Occipital lobe (tissue), 2 donors: ENCODE measurements around the gene ALG13. TPM values are rescaled to one million over a fixed set of nuclear protein-coding genes. Genes with fewer than 3 reads are reported as not detected.
A peak's percentile ranks its signal among the peaks of the same experiment; 100 is the strongest.
"Not testable (repeated sequence)": the region's sequence is repeated elsewhere in the genome, so short reads cannot be mapped to it uniquely, and the experiment has no call there.

Experiments
- DNase-seq: peaks from one replicate; lab custom pipeline; 2025; lab: John Stamatoyannopoulos, UW
- total RNA-seq: library from RNA; depleted of rRNA; stranded (reverse); fragments of >200 nt; gene quantifications from one replicate; pipeline ENCODE4 v1.2.3, GENCODE V29; 2014

The ALG13 gene
- 48.5 TPM for total RNA-seq

- peak; percentile 74 for DNase-seq
These were observed at the start of gene ALG13 for GRCh38 chrX:111680988-111681779. ALG13 (plus strand) TSS chrX:111681170; CDS start chrX:111681219, 49 bp downstream.

GRCh38 chrX:111634823-111635729 lies 45.9 kb upstream of the ALG13 start:
- no peak for DNase-seq

DNA sequence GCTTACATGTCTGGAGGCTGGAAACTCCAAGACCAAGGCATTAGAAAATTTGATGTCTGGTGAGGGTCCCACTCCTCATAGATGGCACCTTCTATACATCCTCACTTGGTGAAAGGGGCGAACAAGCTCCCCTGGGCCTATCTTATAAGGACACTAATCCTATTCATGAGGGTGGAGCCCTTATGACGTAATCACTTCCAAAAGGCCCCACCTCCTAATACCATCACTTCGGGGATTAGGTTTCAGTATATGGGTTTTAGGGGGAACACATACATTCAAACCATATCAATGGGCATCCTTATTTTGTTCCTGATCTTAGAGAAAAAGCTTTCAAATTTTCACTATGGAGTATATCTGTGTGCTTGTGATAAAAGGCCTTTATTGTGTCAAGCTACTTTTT lies 39.0 kb upstream of the ALG13 start:
- no peak for DNase-seq

- DNase-seq: not testable (repeated sequence)
These were observed 35.8 kb upstream of the ALG13 start for GRCh38 chrX:111645165-111645564.

DNA sequence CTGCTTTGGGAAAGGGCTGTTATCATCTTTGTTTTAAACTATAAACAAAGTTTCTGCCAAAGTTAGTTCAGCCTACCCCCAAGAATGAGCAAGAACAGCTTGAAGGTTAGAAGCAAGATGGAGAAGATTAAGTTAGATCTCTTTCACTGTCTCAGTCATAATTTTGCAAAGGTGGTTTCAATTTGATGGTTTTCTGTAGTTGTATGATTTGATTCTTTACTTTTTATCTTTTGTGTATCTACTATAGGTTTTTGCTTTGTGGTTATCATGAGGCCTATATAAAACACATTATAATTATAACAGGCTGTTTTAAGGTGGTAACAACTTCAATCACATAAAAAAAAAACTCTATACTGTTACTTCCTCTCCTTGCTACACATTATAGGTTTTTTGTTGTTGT lies 35.4 kb upstream of the ALG13 start:
- no peak for DNase-seq

GRCh38 chrX:111646515-111646914 lies 34.5 kb upstream of the ALG13 start:
- DNase-seq: no peak

DNA sequence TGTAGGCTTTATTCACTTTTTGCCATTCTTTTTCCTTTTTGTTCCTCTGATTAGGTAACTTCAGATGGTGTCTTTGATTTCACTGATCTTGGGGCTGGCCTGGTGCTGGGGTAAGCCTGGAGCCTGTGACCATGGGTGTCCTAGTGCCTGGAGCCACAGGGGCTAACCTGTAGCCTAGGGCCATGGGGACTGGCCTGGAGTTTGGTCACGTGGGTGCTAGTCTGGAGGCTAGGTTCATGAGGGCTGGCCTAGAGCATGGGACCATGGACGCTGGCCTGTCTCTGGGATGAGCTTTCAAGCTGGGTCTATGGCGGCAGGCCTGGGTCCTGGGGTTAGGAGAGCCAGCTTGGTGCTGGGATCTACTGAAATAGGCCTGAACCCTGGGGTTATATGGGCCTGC lies 32.2 kb upstream of the ALG13 start:
- no peak for DNase-seq

- DNase-seq: no peak
These were observed 31.3 kb upstream of the ALG13 start for GRCh38 chrX:111649638-111650037.

- DNase-seq: no peak
These were observed 30.1 kb upstream of the ALG13 start for GRCh38 chrX:111650845-111651244.

DNA sequence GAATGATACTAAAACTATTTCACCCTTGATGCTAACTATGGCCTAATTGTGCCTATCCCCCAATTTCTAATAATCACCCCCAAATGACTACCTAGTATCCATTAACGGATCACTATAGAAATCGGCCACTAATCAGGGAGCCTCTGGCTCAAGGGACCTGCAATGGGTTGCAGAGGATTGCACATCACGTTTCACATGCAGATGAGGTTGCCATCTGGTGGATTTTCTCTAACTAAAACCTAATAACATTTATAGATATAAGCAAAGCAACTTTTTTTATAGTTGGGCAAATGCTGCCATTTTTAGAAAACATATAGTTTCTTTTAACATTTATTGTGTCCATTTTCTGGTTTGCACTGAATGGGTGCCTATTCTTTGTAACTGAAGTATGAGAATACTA lies 28.3 kb upstream of the ALG13 start:
- DNase-seq: no peak

DNA sequence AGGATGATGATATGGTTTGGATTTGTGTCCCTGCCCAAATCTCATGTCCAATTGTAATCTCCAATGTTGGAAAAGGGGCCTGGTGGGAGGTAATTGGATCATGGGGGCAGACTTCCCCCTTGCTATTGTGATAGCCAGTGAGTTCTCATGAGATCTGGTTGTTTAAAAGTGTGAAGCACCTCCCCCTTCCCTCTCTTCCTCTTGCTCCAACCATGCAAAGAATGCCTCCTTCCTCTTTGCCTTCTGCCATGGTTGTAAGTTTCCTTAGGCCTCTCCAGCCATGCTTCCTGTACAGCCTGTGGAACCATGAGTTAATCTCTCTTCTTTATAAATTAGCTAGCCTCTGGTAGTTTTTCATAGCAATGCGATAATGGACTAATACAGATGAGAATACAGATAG lies 19.7 kb upstream of the ALG13 start:
- no peak for DNase-seq

GRCh38 chrX:111662292-111662691 lies 18.7 kb upstream of the ALG13 start:
- DNase-seq: no peak

GRCh38 chrX:111671668-111672067 lies 9.3 kb upstream of the ALG13 start:
- DNase-seq: no peak

DNA sequence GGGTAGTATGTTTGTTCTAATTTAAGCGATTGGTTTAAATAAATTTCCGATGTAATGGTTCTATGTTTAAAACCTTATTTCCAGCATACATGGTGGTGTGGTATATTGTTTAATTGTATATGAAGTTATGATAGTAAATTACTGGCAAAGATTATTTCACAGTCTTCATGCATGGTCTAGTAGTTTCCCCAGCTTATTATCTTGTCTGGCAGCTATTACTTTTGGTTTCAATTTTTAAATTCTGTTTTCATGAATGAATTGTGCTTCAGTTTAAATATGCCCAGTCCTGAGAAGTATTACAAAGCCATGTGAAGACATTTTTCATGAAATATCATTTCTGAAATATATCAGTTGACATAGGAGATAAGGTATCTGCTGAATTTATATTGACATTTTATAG lies 6.3 kb downstream of the ALG13 start:
- no peak for DNase-seq

DNA sequence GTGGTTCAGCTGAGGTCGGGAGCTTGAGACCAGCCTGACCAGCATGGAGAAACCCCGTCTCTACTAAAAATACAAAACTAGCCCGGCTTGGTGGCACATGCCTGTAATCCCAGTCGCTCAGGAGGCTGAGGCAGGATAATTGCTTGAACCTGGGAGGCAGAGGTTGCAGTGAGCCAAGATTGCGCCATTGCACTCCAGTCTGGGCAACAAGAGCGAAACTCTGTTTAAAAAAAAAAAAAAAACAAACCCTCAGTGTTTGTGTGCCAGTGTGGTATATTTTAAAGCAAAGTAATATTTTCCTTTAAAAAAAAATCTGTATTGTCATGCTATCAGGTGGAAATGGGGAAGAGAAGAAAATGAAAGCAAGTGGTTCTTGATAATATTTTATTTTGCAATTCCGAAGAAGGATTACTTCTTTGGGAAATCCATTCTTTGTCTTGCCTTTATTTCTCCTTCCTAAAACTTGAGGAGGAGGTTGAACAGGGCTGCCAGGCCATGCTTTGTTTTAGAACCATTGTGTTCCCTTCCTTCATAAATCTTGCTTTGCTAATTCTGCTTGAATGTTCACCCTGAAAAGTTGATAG lies 14.4 kb downstream of the ALG13 start:
- DNase-seq: no peak

- no peak for DNase-seq
These were observed 38.6 kb downstream of the ALG13 start for GRCh38 chrX:111719426-111720210.

DNA sequence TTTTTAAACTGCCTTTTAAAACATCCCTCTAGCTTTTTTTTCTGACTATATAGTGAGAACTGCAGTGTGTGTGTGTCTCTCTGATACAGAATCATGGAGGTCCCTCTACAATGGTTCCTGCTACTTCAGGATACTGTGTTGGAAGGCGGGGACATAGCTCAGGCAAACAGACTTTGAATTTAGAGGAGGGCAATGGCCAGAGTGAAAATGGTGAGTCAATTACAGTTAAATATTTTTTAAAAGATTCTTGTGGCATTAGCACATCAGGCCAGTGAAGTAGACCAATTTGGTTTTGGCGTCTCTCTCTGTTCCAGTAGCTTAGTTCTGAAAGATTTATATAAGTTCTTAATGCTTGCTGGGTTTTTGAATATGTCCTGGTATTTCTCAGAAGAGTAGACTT lies 47.1 kb downstream of the ALG13 start:
- DNase-seq: no peak

DNA sequence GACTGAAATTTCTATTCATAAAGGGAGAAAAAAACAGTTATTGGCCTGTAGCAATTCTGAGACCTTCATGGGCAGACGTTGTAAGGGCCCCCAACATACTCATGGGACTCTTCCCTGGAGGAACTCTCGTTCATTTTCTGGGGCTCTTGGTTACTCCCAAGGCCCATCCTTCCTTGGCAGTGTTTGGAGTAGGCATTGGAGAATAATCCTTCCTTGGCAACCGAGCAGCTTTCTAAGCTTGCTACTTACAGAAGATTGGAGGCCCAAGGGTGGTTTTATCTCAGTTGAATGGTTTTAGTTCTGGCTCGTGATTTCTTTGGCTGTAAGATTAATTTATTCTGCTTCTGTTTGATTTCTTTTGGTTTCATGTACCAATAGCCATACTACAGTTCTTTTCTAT lies 50.4 kb downstream of the ALG13 start:
- no peak for DNase-seq

GRCh38 chrX:111736571-111736970 lies 55.6 kb downstream of the ALG13 start:
- no peak for DNase-seq

DNA sequence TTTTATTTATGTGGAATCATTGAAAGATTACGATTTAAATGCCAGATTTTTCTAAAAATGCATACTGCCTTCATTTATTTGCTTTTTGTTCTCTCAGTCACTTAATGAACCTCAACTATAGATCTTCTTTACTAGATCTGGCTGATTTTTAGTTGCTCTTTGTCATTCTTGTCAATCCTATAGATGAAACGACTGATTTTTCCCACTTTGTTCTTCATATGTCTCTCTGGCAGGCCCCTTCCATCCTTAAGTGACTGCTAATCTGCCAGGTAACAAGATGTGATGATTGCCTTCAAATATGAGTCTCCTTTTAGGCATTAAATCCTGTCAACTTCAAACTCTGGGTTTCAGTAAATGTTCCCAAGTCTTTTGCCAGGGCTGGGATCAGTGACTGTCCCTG lies 61.0 kb downstream of the ALG13 start:
- DNase-seq: no peak

GRCh38 chrX:111743316-111743715 lies 62.3 kb downstream of the ALG13 start:
- no peak for DNase-seq
